CD4-positive, CD25-positive, alpha-beta regulatory T cell (primary cell): Measurements from ENCODE around the gene SEMA4D. TPM values are rescaled to one million over a fixed set of nuclear protein-coding genes. Genes with fewer than 3 reads are reported as not detected.

Experiments
- polyA plus RNA-seq, 4 donors: library from polyadenylated mRNA; unstranded; fragments of 300-500 nt; fragmentation: Illumina TruSeq; gene quantifications; one replicate each; pipeline ENCODE4 v1.2.3, GENCODE V29; 2021
- total RNA-seq: library from RNA; stranded (reverse); gene quantifications from one replicate; pipeline ENCODE4 v1.2.3, GENCODE V29; 2022

The SEMA4D gene
- total and polyA plus RNA-seq, 5 donors from 2014 or later: 67.5 to 480 (median 90.5) TPM

Other genes with a start within 250 kb of the SEMA4D start
- 35.2 TPM for gene CKS2, start 186.9 kb downstream of the SEMA4D start, total RNA-seq
- gene CKS2, start 186.9 kb downstream of the SEMA4D start, polyA plus RNA-seq: 10 to 100 TPM; 28.6 to 53.0 (median 44.0) TPM
- gene SECISBP2, start 179.6 kb downstream of the SEMA4D start, total RNA-seq: 129 TPM
- gene SECISBP2, start 179.6 kb downstream of the SEMA4D start, polyA plus RNA-seq: 10 to 100 TPM; 19.2 to 38.3 (median 24.7) TPM
- 15.7 TPM for gene GADD45G, start 106.9 kb upstream of the SEMA4D start, total RNA-seq
- 1 to 10 TPM in 1 of 4 donors, under 1 TPM in 3; 0.16 to 1.3 (median 0.29) TPM for gene GADD45G, start 106.9 kb upstream of the SEMA4D start, polyA plus RNA-seq